Ovary (tissue), 9 donors: Measurements from ENCODE around the gene SLC28A3. TPM values are rescaled to one million over a fixed set of nuclear protein-coding genes. Genes with fewer than 3 reads are reported as not detected.

Experiments
- DNase-seq, 5 donors: peaks; one replicate each; pipeline ENCODE4 v3.0.0-alpha.2; 2019 to 2020
- H3K27ac ChIP-seq, 2 donors: fragments of 200-600 bp; one replicate each; pipeline versions ENCODE4 v1.5.1 to v1.8.0; 2019 to 2022
- H3K27me3 ChIP-seq: fragments of 200-600 bp; one replicate; pipeline ENCODE4 v1.8.0; 2022
- H3K36me3 ChIP-seq: fragments of 200-600 bp; sonication (generic); one replicate; pipeline ENCODE4 v1.5.1; 2019
- H3K4me1 ChIP-seq: one replicate; pipeline ENCODE4 v1.8.1; 2013; ENCODE audit warnings: mild to moderate bottlenecking, moderate library complexity; ENCODE audit not compliant: insufficient read depth
- H3K4me3 ChIP-seq: fragments of 200-600 bp; sonication (generic); one replicate; pipeline ENCODE4 v1.5.1; 2017
- H3K9me3 ChIP-seq, 2 donors: fragments of 200-600 bp in 1 of 2; sonication (generic) in 1 of 2; one replicate each; pipeline versions ENCODE4 v1.5.1 to v1.8.1; 2013 to 2019; ENCODE audit warnings: mild to moderate bottlenecking in 1 of 2, moderate library complexity in 1 of 2
- EP300 ChIP-seq: sonication (generic); formaldehyde crosslinking; IDR thresholded peaks from one replicate; pipeline ENCODE4 v1.6.1; 2017; ENCODE audit warnings: antibody characterized with exemption
- POLR2A ChIP-seq: fragments of 450-650 bp; IDR thresholded peaks from one replicate; pipeline ENCODE4 v1.6.1; 2017; ENCODE audit warnings: antibody characterized with exemption, mild to moderate bottlenecking, moderate library complexity
- WGBS, 3 donors: extraction: QIAGEN DNeasy Blood & Tissue Kit in 1 of 3; methylation state at CpG; one replicate each; pipeline versions ENCODE4 v1.1.5 to v1.1.7; 2013 to 2017; 5-methylcytosine and 5-hydroxymethylcytosine counted together
- intact Hi-C, 4 donors: fragments of 100-400 bp; cut with DNase I; formaldehyde crosslinking; loops; one replicate each; pipeline versions ENCODE4 v1.11.0 to v1.15.1; 2022 to 2023
- polyA plus RNA-seq, 2 donors: library from polyadenylated mRNA; stranded (reverse); fragments of 200-250 nt in 1 of 2; fragments of 350-450 nt in 1 of 2; fragmentation: Illumina TruSeq in 1 of 2; extraction: RNeasy Lipid Tissue Mini Kit (QIAGEN cat#74804) in 1 of 2; gene quantifications; one replicate each; pipeline ENCODE4 v1.2.3, GENCODE V29; 2013 to 2014
- total RNA-seq, 7 donors: library from RNA; depleted of rRNA in 2 of 7; stranded (reverse); fragments of >200 nt in 2 of 7; fragmentation: NEBNext Ultra II Directional in 3 of 7; extraction: Animal tissue kit (Norgen Biotek cat#: 25700) in 3 of 7; gene quantifications; one replicate each; pipeline versions ENCODE4 v1.1.0 to v1.2.4, GENCODE V29; 2016 to 2023
- TF ChIP-seq, protein P1 (sequence below), 3 donors: fragments of 450-650 bp in 2 of 3; fragments of 200-600 bp in 1 of 3; IDR thresholded peaks; one replicate each; pipeline versions ENCODE4 v1.5.1 to v1.8.0; 2016 to 2022; ENCODE audit warnings: antibody characterized with exemption in 3 of 3, mild to moderate bottlenecking in 1 of 3
- donor health status: DM: no; HTN: no; CAD: no; lungs with moderate emphysema.
- donor health status: DM: no; HTN: no; CAD: no.
- donor health status: Bipolar disorder and iron deficiency.
- donor health status: DM: yes; HTN: yes; CAD: no.
- donor health status: DM: no; HTN: no; CAD: no.
- donor health status: DM: yes; HTN: yes; CAD: no.

SLC28A3 gene
- total and polyA plus RNA-seq, 9 donors: 0.08 to 9.0 (median 0.59) TPM; not detected in 1

DNA sequence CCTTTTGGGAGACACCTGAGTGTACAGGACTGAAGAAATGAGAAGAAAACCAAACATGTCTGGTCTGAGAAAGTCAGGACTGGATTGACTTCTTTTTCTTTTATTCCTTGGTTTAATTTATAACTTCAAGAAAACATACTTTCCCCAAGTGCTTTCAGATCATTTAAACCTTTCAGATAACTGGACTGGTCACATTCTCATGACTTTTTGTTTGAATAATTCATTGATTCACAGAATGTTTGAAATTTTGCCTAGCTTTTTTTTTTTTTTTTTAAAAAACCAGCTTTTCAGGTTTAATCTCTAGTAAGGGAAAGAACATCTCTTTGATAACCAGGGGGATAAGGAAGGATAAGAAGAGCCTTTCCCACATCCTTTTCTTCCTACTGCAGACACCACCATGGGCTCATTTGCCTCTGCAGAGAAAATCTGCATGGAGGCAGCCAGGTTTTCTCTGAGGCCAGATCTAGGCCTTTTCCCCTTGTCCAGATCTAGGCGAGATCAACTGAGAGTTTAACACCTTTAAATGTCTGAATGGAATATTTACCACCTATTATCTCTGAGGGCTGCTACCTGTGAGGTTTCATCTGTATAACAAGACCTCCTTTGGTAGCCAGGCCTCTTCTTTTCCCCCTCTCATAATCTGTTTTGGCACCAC is 45.0 kb upstream of the SLC28A3 start:
- Histone ChIP-seq H3K27me3 (no peaks in the 10 kb centered on the region), H3K36me3 (no peaks in the 10 kb centered on the region), H3K4me1 (no peaks in the 10 kb centered on the region), H3K4me3 (no peak overlapping the region), H3K9me3 (no peaks in the 10 kb centered on the region), H3K27ac (no peak overlapping the region)
- intact Hi-C loops: no loop called here
- DNase-seq: no peak
- WGBS, 3 donors: 56 to 95% (median 95%) methylated on average over 1 of the region's 1 CpG
- TF ChIP-seq, protein P1, sequence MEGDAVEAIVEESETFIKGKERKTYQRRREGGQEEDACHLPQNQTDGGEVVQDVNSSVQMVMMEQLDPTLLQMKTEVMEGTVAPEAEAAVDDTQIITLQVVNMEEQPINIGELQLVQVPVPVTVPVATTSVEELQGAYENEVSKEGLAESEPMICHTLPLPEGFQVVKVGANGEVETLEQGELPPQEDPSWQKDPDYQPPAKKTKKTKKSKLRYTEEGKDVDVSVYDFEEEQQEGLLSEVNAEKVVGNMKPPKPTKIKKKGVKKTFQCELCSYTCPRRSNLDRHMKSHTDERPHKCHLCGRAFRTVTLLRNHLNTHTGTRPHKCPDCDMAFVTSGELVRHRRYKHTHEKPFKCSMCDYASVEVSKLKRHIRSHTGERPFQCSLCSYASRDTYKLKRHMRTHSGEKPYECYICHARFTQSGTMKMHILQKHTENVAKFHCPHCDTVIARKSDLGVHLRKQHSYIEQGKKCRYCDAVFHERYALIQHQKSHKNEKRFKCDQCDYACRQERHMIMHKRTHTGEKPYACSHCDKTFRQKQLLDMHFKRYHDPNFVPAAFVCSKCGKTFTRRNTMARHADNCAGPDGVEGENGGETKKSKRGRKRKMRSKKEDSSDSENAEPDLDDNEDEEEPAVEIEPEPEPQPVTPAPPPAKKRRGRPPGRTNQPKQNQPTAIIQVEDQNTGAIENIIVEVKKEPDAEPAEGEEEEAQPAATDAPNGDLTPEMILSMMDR (IDR thresholded peaks at IDR 0.05): no peak
- no peak for TF ChIP-seq POLR2A
- TF ChIP-seq EP300: no peak

DNA sequence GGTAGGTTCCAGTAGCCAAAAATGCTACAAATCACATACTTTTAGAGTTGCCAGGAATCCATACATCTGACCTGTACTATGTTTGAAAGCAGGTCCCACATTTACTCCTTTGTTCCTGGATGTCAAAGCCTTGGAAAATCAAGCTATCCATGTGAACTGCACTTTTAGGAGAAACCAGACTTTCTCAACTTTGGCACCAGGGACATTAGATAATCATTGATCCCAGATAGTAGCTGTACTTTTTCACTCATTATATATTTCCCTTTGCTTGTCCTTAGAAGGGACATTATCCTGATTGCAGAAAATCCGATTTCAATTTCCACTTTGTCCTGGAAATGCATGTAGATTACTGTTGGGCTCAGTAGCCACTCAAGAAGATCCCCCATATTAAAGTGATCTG is 44.1 kb upstream of the SLC28A3 start:
- Histone ChIP-seq H3K36me3 (no peaks in the 10 kb centered on the region), H3K27me3 (no peaks in the 10 kb centered on the region), H3K4me3 (no peak overlapping the region), H3K4me1 (no peaks in the 10 kb centered on the region), H3K27ac (no peak overlapping the region), H3K9me3 (no peaks in the 10 kb centered on the region)
- DNase-seq: no peak
- TF ChIP-seq POLR2A (no peak), EP300 (no peak)
- TF ChIP-seq, protein P1 (IDR thresholded peaks at IDR 0.05): no peak
- 90 to 96% (median 93%) methylated on average over 1 of the region's 1 CpG for WGBS, 3 donors
- intact Hi-C loops: no loop called here

DNA sequence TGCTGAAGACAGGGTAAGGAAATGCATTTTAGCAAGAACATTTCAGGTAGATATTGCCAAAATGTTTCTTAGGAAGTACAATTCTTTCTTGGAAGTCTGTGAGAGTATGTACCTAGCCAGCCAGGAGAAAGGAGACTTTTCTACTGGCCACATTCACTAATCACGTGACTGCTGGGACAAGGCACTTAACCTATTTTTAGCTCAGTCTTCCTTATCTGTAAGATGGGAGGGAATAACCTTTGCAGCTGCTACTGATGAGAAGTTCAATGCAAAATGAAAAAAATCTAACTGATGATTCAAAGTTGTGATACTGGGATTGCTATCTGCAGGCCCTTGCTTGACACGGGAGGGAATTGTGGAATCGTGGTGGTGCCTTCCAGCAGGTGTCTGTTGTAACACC is 42.6 kb upstream of the SLC28A3 start:
- no peak for DNase-seq
- WGBS, 3 donors: 38 to 60% (median 42%) methylated on average over 3 of the region's 3 CpGs
- no peaks in the 10 kb centered on the region for H3K36me3 ChIP-seq
- intact Hi-C loops: no loop called here
- no peak overlapping the region for H3K27ac ChIP-seq
- H3K4me3 ChIP-seq: no peak overlapping the region
- no peaks in the 10 kb centered on the region for H3K27me3 ChIP-seq
- no peaks in the 10 kb centered on the region for H3K4me1 ChIP-seq
- no peaks in the 10 kb centered on the region for H3K9me3 ChIP-seq
- TF ChIP-seq, protein P1 (IDR thresholded peaks at IDR 0.05): no peak
- TF ChIP-seq POLR2A: no peak
- TF ChIP-seq EP300: no peak

DNA sequence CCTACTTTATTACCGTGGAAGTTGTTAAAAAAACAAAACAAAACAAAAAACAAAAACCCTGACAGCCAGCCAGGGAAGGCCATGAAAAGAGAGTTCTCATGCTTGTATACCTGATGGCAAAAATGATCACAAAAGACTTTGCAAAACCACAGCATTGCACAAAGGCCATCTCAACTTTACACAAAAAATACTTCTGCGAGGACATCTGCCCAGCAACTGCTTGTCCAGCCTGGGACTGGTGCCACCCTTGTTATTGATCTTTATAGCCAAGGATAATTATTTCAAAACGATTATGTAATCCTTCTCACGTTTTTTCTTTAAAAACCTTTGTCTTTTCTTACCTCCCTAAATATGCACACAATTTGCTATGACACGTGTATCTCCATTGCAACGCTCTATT is 42.2 kb upstream of the SLC28A3 start:
- WGBS, 3 donors: 30 to 42% (median 34%) methylated on average over 6 of the region's 6 CpGs

More for the DNA sequence above, 42.2 kb upstream of the SLC28A3 start:
- no peak for DNase-seq
- H3K9me3 ChIP-seq: no peaks in the 10 kb centered on the region
- H3K27me3 ChIP-seq: no peaks in the 10 kb centered on the region
- H3K4me3 ChIP-seq: no peak overlapping the region
- no peak for TF ChIP-seq EP300
- TF ChIP-seq, protein P1 (IDR thresholded peaks at IDR 0.05): no peak
- no peak for TF ChIP-seq POLR2A
- no peaks in the 10 kb centered on the region for H3K4me1 ChIP-seq
- intact Hi-C loops: no loop called here
- no peak overlapping the region for H3K27ac ChIP-seq
- H3K36me3 ChIP-seq: no peaks in the 10 kb centered on the region
